ENCODE measurements around the gene CST7. TPM values are rescaled to one million over a fixed set of nuclear protein-coding genes. Genes with fewer than 3 reads are reported as not detected.
A peak's percentile ranks its signal among the peaks of the same experiment; 100 is the strongest.

CST7 gene
- total RNA-seq, 1 experiment from 2014 or later = not detected

DNA sequence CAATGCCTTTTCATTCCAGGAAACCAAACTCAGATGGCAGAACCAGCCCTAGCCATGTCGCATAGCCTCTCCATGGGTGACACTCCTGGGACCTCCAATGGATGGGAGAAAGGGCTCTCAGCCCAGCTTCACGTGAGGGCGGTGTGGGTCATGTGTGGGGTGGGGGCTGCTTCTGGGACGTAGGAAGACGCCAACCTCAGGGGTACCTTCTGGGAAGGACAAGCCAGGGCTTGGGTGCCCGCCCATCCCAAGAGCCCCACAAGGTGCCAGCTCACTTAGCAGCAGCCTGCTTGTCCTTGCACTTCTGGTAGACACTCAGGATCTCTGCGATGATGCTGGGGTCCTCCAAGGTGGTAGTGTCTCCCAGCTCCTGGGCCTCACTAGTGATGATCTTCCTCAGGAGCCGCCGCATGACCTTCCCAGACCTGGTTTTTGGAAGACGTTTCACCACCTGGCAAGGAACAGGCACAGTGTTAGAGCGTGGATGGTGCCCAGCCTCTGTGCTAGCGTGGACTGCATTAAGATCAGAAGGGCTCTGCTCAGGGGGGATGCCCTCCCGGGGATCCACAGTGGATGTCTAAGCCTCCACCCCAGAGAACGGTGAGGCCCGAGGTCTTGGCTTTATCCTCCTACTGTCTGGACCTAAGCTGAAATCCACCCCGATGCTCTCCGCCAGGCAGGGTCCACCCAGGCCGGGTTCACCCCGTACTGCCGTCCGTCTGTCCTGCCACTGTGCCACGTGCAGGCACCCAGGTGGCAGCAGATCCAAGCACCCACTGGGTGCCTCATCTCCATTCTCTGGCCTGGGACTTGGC, 58.6 kb downstream of the CST7 start:
- Histone ChIP-seq H3T11ph (ENCODE audit: low read length) (no peak overlapping the region), H2BK20ac (ENCODE audit: low read depth, low read length, poor library complexity, severe bottlenecking) (no peak overlapping the region), H2BK12ac (ENCODE audit: insufficient read length, low read depth, low read length) (no peak overlapping the region), H4K91ac (ENCODE audit: insufficient read length, low read depth, low read length) (no peak overlapping the region), H3K4me1 (ENCODE audit: insufficient read depth, low read length) (no peaks in the 10 kb centered on the region), H3K23ac (ENCODE audit: insufficient read length, low read depth, low read length) (no peak overlapping the region), H3K79me2 (ENCODE audit: insufficient read depth, low read length) (no peaks in the 10 kb centered on the region), H3K27ac (ENCODE audit: insufficient read length, low read depth, low read length) (no peak overlapping the region), H3K4me2 (ENCODE audit: insufficient read depth, insufficient read length, low read length) (no peak overlapping the region), H2BK15ac (ENCODE audit: low read depth, low read length) (no peak overlapping the region), H2AFZ (ENCODE audit: low read length) (no peak overlapping the region), H2BK5ac (ENCODE audit: insufficient read length, low read length) (no peak overlapping the region), H3K9ac (ENCODE audit: extremely low read depth, insufficient read length, low read length) (no peak overlapping the region), H3K27me3 (ENCODE audit: insufficient read depth, low read length) (no peaks in the 10 kb centered on the region), H3K18ac (ENCODE audit: insufficient read length, low read depth, low read length) (no peak overlapping the region), H4K20me1 (ENCODE audit: control insufficient read depth, insufficient read depth, insufficient read length) (no peaks in the 10 kb centered on the region), H4K5ac (ENCODE audit: insufficient read length, low read depth, low read length) (no peak overlapping the region), H4K8ac (replicated peaks; ENCODE audit: insufficient read length, low read depth, low read length) (no peak overlapping the region), H3K9me3 (ENCODE audit: control insufficient read depth, low read depth, low read length) (no peaks in the 10 kb centered on the region), H3K79me1 (ENCODE audit: insufficient read depth, low read depth, low read length, poor library complexity, severe bottlenecking) (no peaks in the 10 kb centered on the region), H3K56ac (ENCODE audit: insufficient read length, low read depth, low read length) (no peak overlapping the region), H2BK120ac (ENCODE audit: low read depth, low read length, poor library complexity, severe bottlenecking) (no peak overlapping the region), H3K4ac (ENCODE audit: low read depth, low read length) (no peak overlapping the region), H3K14ac (ENCODE audit: insufficient read depth, low read length) (no peak overlapping the region), H3K23me2 (ENCODE audit: insufficient read length, low read depth, low read length, poor library complexity, severe bottlenecking) (no peaks in the 10 kb centered on the region), H2AK5ac (ENCODE audit: insufficient read length, low read length) (no peak overlapping the region)
- Mint-ChIP-seq H3K4me3 (no peak overlapping the region), H3K27me3 (ENCODE audit: low read depth) (peaks cover 11% of the 10 kb centered on the region), H3K9me3 (peaks cover 0 to 2% of the 10 kb centered on the region in 2 experiments; a peak in 2 of 5 replicates), H3K36me3 (ENCODE audit: insufficient read depth in 1 of 3, low read depth in 3 of 3) (no peaks in the 10 kb centered on the region), H3K4me1 (peaks cover 0 to 3% of the 10 kb centered on the region in 2 experiments; a peak in 1 of 4 replicates), H3K27ac (no peak overlapping the region)
- DNase-seq = peak; percentile 14
- no peak for TF ChIP-seq CTCF (conservative IDR thresholded peaks at IDR 0.05)
- WGBS (ENCODE audit: extremely low coverage, insufficient read length, low lambda C conversion rate) = no CpG with 5 or more reads among the region's 22 CpGs
